HFF-Myc (cell line): ENCODE data around the gene PRSS27.

Source experiments
- DNase-seq: peaks from one replicate; pipeline ENCODE4 v3.0.0-alpha.2; 2011; ENCODE audit warnings: low read depth; ENCODE audit errors: extremely low read depth
- H3K4me3 ChIP-seq: replicated peaks from 2 replicates; pipeline ENCODE4 v1.5.1; 2011; ENCODE audit warnings: low read depth, mild to moderate bottlenecking, control low read depth, low read length
- TF ChIP-seq, protein P1 (sequence below): IDR thresholded peaks from 2 replicates; pipeline ENCODE4 v1.5.1; 2012; ENCODE audit warnings: mild to moderate bottlenecking, low read depth, low read length, control low read depth; ENCODE audit errors: missing control alignments

PRSS27 gene

DNA sequence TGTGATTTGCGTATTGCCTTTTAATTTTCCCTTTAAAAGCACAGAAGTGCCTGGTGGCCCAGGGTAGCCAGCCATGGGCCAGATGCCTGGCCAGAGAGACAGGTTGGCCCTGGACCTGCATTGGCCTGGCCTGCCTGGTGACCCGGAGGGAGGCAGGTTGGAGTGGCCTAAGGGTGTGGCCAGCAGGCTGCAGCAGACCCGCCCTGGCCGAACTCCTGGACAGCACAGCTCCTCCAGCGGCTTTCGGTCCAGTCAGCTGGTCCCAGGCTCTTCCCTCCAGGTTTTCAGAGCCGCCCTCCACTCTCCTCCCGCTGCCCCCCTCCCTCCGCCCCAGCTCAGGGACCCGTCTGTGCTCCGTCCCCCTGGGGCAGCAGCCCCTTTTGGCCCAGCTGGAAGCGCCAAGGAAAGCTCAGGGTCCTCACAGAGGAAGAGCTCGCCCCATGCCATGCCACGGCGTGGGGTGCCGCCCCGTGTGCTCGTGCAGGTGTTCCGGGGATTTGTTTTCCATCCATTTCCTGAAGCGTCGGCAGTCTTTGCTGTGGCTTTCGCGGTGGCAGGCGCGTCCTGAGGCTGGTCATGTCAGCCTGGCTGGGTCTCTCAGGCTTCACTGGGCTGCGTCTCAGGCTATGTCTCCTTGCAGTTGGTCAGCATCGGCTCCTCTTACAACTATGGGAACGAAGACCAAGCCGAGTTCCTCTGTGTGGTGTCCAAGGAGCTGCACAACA, 18.1 kb downstream of the PRSS27 start:
- TF ChIP-seq, protein P1, sequence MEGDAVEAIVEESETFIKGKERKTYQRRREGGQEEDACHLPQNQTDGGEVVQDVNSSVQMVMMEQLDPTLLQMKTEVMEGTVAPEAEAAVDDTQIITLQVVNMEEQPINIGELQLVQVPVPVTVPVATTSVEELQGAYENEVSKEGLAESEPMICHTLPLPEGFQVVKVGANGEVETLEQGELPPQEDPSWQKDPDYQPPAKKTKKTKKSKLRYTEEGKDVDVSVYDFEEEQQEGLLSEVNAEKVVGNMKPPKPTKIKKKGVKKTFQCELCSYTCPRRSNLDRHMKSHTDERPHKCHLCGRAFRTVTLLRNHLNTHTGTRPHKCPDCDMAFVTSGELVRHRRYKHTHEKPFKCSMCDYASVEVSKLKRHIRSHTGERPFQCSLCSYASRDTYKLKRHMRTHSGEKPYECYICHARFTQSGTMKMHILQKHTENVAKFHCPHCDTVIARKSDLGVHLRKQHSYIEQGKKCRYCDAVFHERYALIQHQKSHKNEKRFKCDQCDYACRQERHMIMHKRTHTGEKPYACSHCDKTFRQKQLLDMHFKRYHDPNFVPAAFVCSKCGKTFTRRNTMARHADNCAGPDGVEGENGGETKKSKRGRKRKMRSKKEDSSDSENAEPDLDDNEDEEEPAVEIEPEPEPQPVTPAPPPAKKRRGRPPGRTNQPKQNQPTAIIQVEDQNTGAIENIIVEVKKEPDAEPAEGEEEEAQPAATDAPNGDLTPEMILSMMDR = no peak
- H3K4me3 ChIP-seq = no peak overlapping the region
- no peak for DNase-seq

DNA sequence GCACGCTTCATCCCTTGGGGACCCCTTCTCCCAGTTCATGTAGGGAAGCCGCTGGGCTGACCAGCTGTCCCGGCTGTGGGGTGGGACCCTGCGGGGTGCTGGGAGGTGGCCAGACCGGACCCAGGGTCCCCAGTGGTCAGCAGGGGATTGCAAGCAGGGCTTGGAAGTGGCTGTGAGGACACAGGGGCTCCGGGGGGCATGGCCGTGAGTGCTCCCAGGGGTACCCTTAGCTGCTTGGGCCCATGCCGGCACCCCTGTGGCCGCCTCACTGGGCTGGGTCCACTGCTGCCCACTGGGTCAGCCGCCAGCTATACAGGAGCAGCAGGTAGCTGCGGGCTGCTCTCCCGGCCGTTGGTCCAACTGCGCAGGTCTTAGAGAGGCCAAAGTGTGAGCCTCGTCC, 18.8 kb downstream of the PRSS27 start:
- no peak for DNase-seq
- TF ChIP-seq, protein P1 = no peak
- no peak overlapping the region for H3K4me3 ChIP-seq

DNA sequence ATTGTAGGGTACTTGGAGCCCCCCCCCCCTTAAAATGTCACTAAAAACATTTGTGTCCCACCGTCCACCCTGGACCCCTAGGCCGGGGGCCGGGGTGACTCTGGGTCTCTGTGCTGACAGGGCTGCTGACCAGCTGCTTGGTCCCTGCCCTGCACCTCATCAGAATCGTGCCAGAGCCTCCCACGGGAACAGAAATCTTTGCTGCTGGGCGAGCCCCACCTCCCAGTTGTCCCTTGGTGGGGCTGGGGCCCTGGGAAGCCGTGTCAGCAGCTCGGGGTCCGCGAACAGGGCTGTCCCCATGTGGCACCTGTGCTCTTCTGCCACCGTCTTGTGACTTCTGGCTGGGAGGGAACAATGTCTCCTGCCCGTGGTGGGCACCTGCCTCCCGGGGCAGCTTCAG, 19.2 kb downstream of the PRSS27 start:
- no peak overlapping the region for H3K4me3 ChIP-seq
- TF ChIP-seq, protein P1 = no peak
- DNase-seq = no peak

DNA sequence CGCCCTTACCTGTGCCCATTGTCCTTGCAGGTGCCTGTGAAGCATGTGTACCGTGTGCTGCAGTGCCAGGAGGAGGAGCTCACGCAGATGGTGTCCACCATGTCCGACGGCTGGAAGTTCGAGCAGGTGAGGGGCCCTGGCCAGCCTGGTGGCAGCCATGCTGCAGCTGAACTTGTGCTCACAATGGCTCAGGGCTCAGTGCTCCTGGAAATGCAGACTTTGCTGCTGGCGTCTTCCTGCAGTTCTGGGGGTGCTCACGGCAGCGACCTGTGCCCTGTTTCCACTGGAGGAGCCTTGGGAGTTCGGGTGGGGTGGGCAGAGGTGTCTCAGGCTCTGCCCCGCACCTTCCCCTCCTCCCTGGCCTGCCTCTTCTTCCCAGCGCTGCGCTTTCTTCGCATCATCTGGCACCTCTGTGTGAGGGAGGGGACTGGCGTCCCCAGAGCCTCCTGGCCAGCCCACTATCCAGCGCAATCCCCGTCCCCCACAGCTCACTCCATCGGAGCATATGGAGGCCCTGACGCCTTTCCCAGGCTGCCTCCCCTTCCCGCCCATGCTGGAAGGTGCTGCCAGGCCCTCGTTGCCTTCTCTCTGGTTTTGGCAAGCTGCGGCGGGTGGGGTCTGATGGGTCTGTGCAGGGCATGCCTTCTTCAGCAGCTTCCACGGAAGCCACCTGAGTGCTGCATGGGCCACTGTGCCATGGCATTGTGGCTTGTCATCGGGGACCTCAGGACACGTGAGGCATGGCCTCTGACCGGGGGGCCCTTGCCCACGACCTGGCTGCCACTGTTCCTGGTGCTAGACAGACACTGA, 20.0 kb downstream of the PRSS27 start:
- no peak for DNase-seq
- no peak overlapping the region for H3K4me3 ChIP-seq
- TF ChIP-seq, protein P1 = no peak

DNA sequence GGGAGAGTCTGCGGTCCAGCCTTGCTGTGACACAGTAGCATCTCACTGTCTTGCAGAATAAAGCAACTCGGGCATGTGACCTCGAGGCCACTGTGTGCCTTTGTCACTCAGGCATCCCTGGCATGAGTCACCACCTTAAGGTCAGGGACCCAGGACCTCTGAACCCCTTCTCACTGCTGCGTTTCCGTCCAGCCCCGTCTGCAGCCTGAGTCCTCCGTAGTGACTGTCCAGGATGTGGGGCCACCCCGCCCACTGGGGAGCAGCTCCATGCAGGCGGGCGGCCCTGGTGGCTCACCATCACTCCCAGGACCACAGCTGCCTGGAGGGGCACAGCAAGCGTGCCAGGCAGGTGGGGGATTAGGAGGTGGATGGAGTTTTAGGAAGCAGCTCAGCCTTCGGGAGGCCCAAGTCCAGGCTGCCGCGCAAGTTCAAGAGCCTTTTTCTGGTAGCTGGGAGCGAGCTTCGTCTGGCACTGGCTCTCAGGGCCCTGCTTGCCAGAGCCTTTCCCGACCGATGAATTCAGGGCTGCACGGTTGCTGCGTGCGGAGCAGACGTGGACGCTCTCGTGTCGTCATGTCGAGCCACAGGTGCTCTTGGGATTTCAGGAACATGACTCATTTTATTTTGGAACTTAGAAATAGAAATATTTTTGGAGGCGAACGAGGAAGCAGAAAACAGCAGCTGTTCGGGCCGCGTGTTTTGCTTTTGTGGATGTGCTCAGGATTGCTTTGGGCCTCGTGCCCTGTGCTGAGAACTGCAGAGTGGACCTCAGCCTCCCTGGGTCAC, 20.9 kb downstream of the PRSS27 start:
- H3K4me3 ChIP-seq = no peak overlapping the region
- DNase-seq = no peak
- TF ChIP-seq, protein P1 = no peak

DNA sequence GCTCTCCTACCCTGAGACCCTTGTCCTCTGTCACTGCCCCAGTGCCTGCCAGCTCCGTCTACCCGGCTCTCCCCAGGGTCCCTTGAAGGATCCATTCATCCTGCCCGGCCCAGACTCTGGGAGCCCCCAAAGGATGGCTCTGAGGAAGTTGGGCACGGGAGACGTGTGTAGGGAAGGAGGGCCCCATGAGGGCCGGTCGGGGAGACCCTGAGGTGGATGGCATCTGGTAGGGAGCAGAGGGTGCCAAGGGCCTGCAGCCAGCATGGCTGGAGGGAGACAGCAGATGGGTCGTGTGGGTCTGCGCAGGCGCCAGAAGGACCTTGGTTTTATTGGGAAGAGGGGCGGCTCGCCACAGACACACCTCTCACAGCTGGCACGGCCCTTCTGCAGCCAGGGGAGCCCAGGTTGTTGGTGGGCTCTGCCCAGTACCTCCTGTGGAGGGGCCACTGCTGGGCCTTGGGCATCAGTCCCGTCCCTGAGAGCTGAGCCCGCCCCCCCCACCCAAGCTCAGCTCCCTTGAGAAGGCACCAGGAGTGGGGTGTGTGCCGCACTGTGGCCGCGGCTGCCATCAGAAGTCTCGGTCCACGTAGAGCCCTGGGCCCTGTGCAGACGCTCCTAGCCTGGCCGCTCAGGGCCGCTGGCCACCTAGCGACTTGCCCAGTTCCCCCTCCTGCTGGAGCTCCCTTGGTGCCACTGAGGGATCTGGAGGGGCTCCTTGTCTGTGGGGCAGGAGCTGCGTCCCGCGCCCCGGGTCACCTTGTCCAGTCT, 21.7 kb downstream of the PRSS27 start:
- no peak for DNase-seq
- H3K4me3 ChIP-seq = no peak overlapping the region
- TF ChIP-seq, protein P1 = no peak
